IPS DF 6.9 (cell line): ENCODE results near the gene GAS2L1.
A peak's percentile ranks its signal among the peaks of the same experiment; 100 is the strongest.

Experiments
- DNase-seq: peaks from one replicate; pipeline ENCODE4 v3.0.0-alpha.2; 2013; ENCODE audit warnings: low read depth, low spot score
- H3K27ac ChIP-seq: one replicate; pipeline ENCODE4 v1.5.1; 2013; ENCODE audit warnings: low read length, control low read depth
- H3K27me3 ChIP-seq: 2 replicates; pipeline ENCODE4 v1.6.1; 2013; ENCODE audit warnings: mild to moderate bottlenecking, low read length; ENCODE audit not compliant: control insufficient read depth, insufficient read depth
- H3K36me3 ChIP-seq: 2 replicates; pipeline ENCODE4 v1.6.1; 2013; ENCODE audit warnings: low read length; ENCODE audit not compliant: control insufficient read depth, insufficient read depth
- H3K4me1 ChIP-seq: 2 replicates; pipeline ENCODE4 v1.6.1; 2013; ENCODE audit warnings: low read length; ENCODE audit not compliant: control insufficient read depth, insufficient read depth
- H3K4me3 ChIP-seq: 2 replicates; pipeline ENCODE4 v1.5.1; 2013; ENCODE audit warnings: mild to moderate bottlenecking, low read length
- H3K9me3 ChIP-seq: 2 replicates; pipeline ENCODE4 v1.6.1; 2013; ENCODE audit warnings: low read length, inconsistent platforms; ENCODE audit not compliant: control insufficient read depth, insufficient read depth
- WGBS: extraction: QIAGEN DNeasy Blood & Tissue Kit; methylation state at CpG from one replicate; pipeline ENCODE4 v1.1.7; 2013; ENCODE audit warnings: mixed read lengths, missing lambda C conversion rate; ENCODE audit not compliant: insufficient read length, insufficient coverage; 5-methylcytosine and 5-hydroxymethylcytosine counted together

GAS2L1 gene

GRCh38 chr22:29300807-29301601, 5.4 kb upstream of the GAS2L1 start:
- H3K4me1 ChIP-seq, result no peaks in the 10 kb centered on the region
- peaks cover 33% of the 10 kb centered on the region; the same call in 1 of the 2 replicates for H3K36me3 ChIP-seq
- H3K9me3 ChIP-seq, result no peaks in the 10 kb centered on the region; the same call in 1 of the 2 replicates
- H3K27me3 ChIP-seq, result no peaks in the 10 kb centered on the region
- H3K27ac ChIP-seq, result no peak overlapping the region
- no CpG with 5 or more reads among the region's 10 CpGs for WGBS
- no peak for DNase-seq
- H3K4me3 ChIP-seq, result no peak overlapping the region

GRCh38 chr22:29301716-29302401, 4.6 kb upstream of the GAS2L1 start:
- Histone ChIP-seq H3K4me1 (no peaks in the 10 kb centered on the region), H3K36me3 (peaks cover 26% of the 10 kb centered on the region; the same call in 1 of the 2 replicates), H3K4me3 (no peak overlapping the region), H3K27me3 (no peaks in the 10 kb centered on the region), H3K9me3 (no peaks in the 10 kb centered on the region; the same call in 1 of the 2 replicates), H3K27ac (no peak overlapping the region)
- WGBS, result no CpG with 5 or more reads among the region's 17 CpGs
- no peak for DNase-seq

- H3K4me1 ChIP-seq, result no peaks in the 10 kb centered on the region; the same call in 1 of the 2 replicates
These were observed 4.1 kb upstream of the GAS2L1 start for GRCh38 chr22:29302402-29302680.

GRCh38 chr22:29302681-29303465, 3.6 kb upstream of the GAS2L1 start:
- H3K27me3 ChIP-seq, result no peaks in the 10 kb centered on the region
- no CpG with 5 or more reads among the region's 13 CpGs for WGBS
- no peaks in the 10 kb centered on the region; the same call in 1 of the 2 replicates for H3K4me1 ChIP-seq
- H3K9me3 ChIP-seq, result no peaks in the 10 kb centered on the region; the same call in 1 of the 2 replicates
- H3K4me3 ChIP-seq, result no peak overlapping the region
- DNase-seq, result no peak
- no peak overlapping the region for H3K27ac ChIP-seq
- peaks cover 15% of the 10 kb centered on the region; the same call in 1 of the 2 replicates for H3K36me3 ChIP-seq

More at GRCh38 chr22:29302402-29302680, 4.1 kb upstream of the GAS2L1 start:
- H3K36me3 ChIP-seq, result peaks cover 21% of the 10 kb centered on the region; the same call in 1 of the 2 replicates
- H3K4me3 ChIP-seq, result no peak overlapping the region
- no CpG with 5 or more reads among the region's 2 CpGs for WGBS
- no peaks in the 10 kb centered on the region; the same call in 1 of the 2 replicates for H3K9me3 ChIP-seq
- no peaks in the 10 kb centered on the region for H3K27me3 ChIP-seq
- no peak overlapping the region for H3K27ac ChIP-seq
- no peak for DNase-seq

DNA sequence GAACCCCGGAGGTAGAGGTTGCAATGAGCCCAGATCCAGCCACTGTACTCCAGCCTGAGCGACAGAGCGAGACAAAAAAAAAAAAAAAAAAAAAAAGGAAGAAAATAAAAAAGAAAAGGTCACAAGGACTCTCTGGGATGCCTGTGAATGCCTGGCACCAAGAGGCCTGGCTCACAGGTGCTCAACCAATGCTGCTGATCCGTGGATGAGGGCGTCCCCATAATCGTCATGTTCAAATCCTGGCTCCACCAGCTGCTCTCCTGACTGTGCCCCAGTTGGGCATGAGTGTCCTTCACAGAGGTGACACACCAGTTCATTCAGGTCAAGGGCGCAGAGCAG, 645 bp upstream of the GAS2L1 start:
- DNase-seq, result no peak
- H3K36me3 ChIP-seq, result no peaks in the 10 kb centered on the region
- peaks cover 2% of the 10 kb centered on the region; the same call in 1 of the 2 replicates for H3K4me1 ChIP-seq
- no peaks in the 10 kb centered on the region for H3K27me3 ChIP-seq
- WGBS, result no CpG with 5 or more reads among the region's 7 CpGs
- H3K9me3 ChIP-seq, result no peaks in the 10 kb centered on the region
- peak overlapping the region; percentile 63; the same call in 1 of the 2 replicates for H3K4me3 ChIP-seq
- no peak overlapping the region for H3K27ac ChIP-seq

- Histone ChIP-seq H3K4me3 (peak overlapping the region; percentile 63), H3K27ac (no peak overlapping the region), H3K27me3 (no peaks in the 10 kb centered on the region), H3K4me1 (peaks cover 2% of the 10 kb centered on the region; the same call in 1 of the 2 replicates), H3K36me3 (no peaks in the 10 kb centered on the region), H3K9me3 (no peaks in the 10 kb centered on the region)
- DNase-seq, result peak; percentile 54
- no CpG with 5 or more reads among the region's 83 CpGs for WGBS
These were observed 565 bp downstream of the GAS2L1 start for GRCh38 chr22:29306835-29307595.

DNA sequence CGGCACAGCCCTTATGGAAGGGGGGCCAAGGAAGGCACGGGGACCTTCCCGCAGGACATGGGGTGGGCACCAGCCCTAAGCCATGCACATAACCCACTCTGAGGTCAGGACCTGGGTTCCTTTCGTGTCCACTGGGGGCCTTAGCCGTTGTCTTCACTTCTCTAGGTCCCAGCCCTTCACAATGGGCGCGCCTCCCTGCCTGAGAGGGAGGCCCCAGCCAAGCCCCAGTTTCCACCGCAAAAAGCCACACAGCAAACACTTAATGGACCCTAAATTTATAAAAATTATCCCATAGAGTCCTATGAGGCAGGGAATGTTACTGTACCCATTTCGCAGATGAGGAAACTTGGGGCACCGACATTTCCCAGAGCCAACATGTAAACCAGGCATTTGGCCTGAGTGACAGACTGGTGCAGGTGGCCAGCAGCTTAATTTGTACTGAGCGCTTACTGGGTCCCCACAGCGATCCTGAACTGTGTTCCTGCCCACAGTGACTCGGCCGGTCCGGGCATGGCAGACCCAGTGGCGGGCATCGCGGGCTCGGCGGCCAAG, 1.2 kb downstream of the GAS2L1 start:
- no CpG with 5 or more reads among the region's 20 CpGs for WGBS
- Histone ChIP-seq H3K4me3 (peak overlapping the region; percentile 63; the same call in 1 of the 2 replicates), H3K9me3 (no peaks in the 10 kb centered on the region), H3K4me1 (peaks cover 2% of the 10 kb centered on the region; the same call in 1 of the 2 replicates), H3K27ac (no peak overlapping the region), H3K36me3 (no peaks in the 10 kb centered on the region), H3K27me3 (no peaks in the 10 kb centered on the region)
- DNase-seq, result no peak

DNA sequence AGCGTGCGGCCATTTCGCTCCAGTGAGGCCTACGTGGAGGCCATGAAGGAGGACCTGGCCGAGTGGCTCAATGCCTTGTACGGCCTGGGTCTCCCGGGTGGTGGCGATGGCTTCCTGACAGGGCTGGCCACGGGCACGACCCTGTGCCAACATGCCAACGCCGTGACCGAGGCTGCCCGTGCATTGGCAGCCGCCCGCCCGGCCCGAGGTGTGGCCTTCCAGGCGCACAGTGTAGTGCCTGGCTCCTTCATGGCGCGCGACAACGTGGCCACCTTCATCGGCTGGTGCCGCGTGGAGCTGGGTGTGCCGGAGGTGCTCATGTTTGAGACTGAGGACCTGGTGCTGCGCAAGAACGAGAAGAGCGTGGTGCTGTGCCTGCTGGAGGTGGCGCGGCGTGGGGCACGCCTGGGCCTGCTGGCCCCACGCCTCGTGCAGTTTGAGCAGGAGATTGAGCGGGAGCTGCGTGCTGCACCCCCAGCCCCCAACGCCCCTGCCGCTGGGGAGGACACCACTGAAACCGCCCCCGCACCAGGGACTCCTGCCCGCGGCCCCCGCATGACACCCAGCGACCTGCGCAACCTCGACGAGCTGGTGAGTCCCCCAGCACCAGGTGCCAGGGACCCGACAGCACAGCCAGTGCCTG, 1.8 kb downstream of the GAS2L1 start:
- H3K27me3 ChIP-seq, result no peaks in the 10 kb centered on the region
- no peaks in the 10 kb centered on the region for H3K36me3 ChIP-seq
- H3K4me1 ChIP-seq, result peaks cover 2% of the 10 kb centered on the region; the same call in 1 of the 2 replicates
- DNase-seq, result no peak
- H3K27ac ChIP-seq, result no peak overlapping the region
- no peak overlapping the region for H3K4me3 ChIP-seq
- WGBS, result no CpG with 5 or more reads among the region's 50 CpGs
- no peaks in the 10 kb centered on the region for H3K9me3 ChIP-seq

- no peak for DNase-seq
- H3K4me3 ChIP-seq, result no peak overlapping the region
- H3K27ac ChIP-seq, result no peak overlapping the region
- peaks cover 4% of the 10 kb centered on the region for H3K27me3 ChIP-seq
- peaks cover 2% of the 10 kb centered on the region; the same call in 1 of the 2 replicates for H3K4me1 ChIP-seq
- H3K9me3 ChIP-seq, result no peaks in the 10 kb centered on the region
- no peaks in the 10 kb centered on the region for H3K36me3 ChIP-seq
- no CpG with 5 or more reads among the region's 13 CpGs for WGBS
These were observed 2.4 kb downstream of the GAS2L1 start for GRCh38 chr22:29308791-29309262.
